Activated naive CD4-positive, alpha-beta T cell treated with anti-CD3 and anti-CD28 coated beads, Interleukin-2, amount 50 U/mL, for 24 hours (primary cell): ENCODE measurements around the gene SIPA1L3.

ENCODE experiments used
- H3K27ac Mint-ChIP-seq: one replicate; pipeline ENCODE4 v1.8.0; 2021; ENCODE audit warnings: mild to moderate bottlenecking, mixed read lengths
- H3K27me3 Mint-ChIP-seq: one replicate; pipeline ENCODE4 v1.8.0; 2021; ENCODE audit warnings: mixed read lengths
- H3K36me3 Mint-ChIP-seq: one replicate; pipeline ENCODE4 v1.8.0; 2021; ENCODE audit warnings: mixed read lengths
- H3K4me1 Mint-ChIP-seq: one replicate; pipeline ENCODE4 v1.8.0; 2021; ENCODE audit warnings: mixed read lengths
- H3K4me3 Mint-ChIP-seq: one replicate; pipeline ENCODE4 v1.8.0; 2021; ENCODE audit warnings: mild to moderate bottlenecking, mixed read lengths
- H3K9me3 Mint-ChIP-seq: one replicate; pipeline ENCODE4 v1.8.0; 2021; ENCODE audit warnings: mixed read lengths

Gene SIPA1L3

GRCh38 chr19:37975071-37975470 lies 68.1 kb downstream of the SIPA1L3 start:
- Mint-ChIP-seq H3K9me3 (no peaks in the 10 kb centered on the region), H3K4me3 (no peak overlapping the region), H3K36me3 (peaks cover 9% of the 10 kb centered on the region), H3K27ac (no peak overlapping the region), H3K4me1 (peaks cover 1% of the 10 kb centered on the region), H3K27me3 (no peaks in the 10 kb centered on the region)

GRCh38 chr19:37975596-37976515 lies 68.8 kb downstream of the SIPA1L3 start:
- Mint-ChIP-seq H3K27me3 (no peaks in the 10 kb centered on the region), H3K9me3 (no peaks in the 10 kb centered on the region), H3K36me3 (peaks cover 6% of the 10 kb centered on the region), H3K4me3 (no peak overlapping the region), H3K4me1 (peaks cover 3% of the 10 kb centered on the region), H3K27ac (no peak overlapping the region)

- Mint-ChIP-seq H3K27me3 (no peaks in the 10 kb centered on the region), H3K36me3 (peaks cover 3% of the 10 kb centered on the region), H3K4me1 (peaks cover 3% of the 10 kb centered on the region), H3K27ac (no peak overlapping the region), H3K4me3 (no peak overlapping the region), H3K9me3 (no peaks in the 10 kb centered on the region)
These were observed 70.4 kb downstream of the SIPA1L3 start for GRCh38 chr19:37977391-37977790.

GRCh38 chr19:37977992-37978391 lies 71.0 kb downstream of the SIPA1L3 start:
- peaks cover 3% of the 10 kb centered on the region for H3K36me3 Mint-ChIP-seq
- no peaks in the 10 kb centered on the region for H3K27me3 Mint-ChIP-seq
- no peak overlapping the region for H3K27ac Mint-ChIP-seq
- peaks cover 3% of the 10 kb centered on the region for H3K4me1 Mint-ChIP-seq
- H3K4me3 Mint-ChIP-seq = no peak overlapping the region
- no peaks in the 10 kb centered on the region for H3K9me3 Mint-ChIP-seq

GRCh38 chr19:37979547-37980082 lies 72.6 kb downstream of the SIPA1L3 start:
- Mint-ChIP-seq H3K27ac (no peak overlapping the region), H3K27me3 (no peaks in the 10 kb centered on the region), H3K4me1 (peaks cover 9% of the 10 kb centered on the region), H3K9me3 (no peaks in the 10 kb centered on the region), H3K36me3 (peaks cover 2% of the 10 kb centered on the region), H3K4me3 (no peak overlapping the region)

GRCh38 chr19:37980419-37981170 lies 73.6 kb downstream of the SIPA1L3 start:
- no peak overlapping the region for H3K27ac Mint-ChIP-seq
- H3K36me3 Mint-ChIP-seq = peaks cover 1% of the 10 kb centered on the region
- H3K27me3 Mint-ChIP-seq = no peaks in the 10 kb centered on the region
- no peaks in the 10 kb centered on the region for H3K9me3 Mint-ChIP-seq
- H3K4me1 Mint-ChIP-seq = peaks cover 18% of the 10 kb centered on the region
- H3K4me3 Mint-ChIP-seq = no peak overlapping the region

GRCh38 chr19:37981785-37982475 lies 74.9 kb downstream of the SIPA1L3 start:
- Mint-ChIP-seq H3K27me3 (no peaks in the 10 kb centered on the region), H3K4me3 (no peak overlapping the region), H3K9me3 (no peaks in the 10 kb centered on the region), H3K27ac (no peak overlapping the region), H3K4me1 (peaks cover 27% of the 10 kb centered on the region), H3K36me3 (peaks cover 1% of the 10 kb centered on the region)

GRCh38 chr19:37982655-37983054 lies 75.6 kb downstream of the SIPA1L3 start:
- Mint-ChIP-seq H3K27me3 (no peaks in the 10 kb centered on the region), H3K27ac (no peak overlapping the region), H3K4me1 (peaks cover 28% of the 10 kb centered on the region), H3K36me3 (peaks cover 1% of the 10 kb centered on the region), H3K4me3 (no peak overlapping the region), H3K9me3 (no peaks in the 10 kb centered on the region)

- peaks cover 33% of the 10 kb centered on the region for H3K4me1 Mint-ChIP-seq
- no peak overlapping the region for H3K27ac Mint-ChIP-seq
- H3K36me3 Mint-ChIP-seq = peaks cover 1% of the 10 kb centered on the region
- H3K27me3 Mint-ChIP-seq = no peaks in the 10 kb centered on the region
- H3K9me3 Mint-ChIP-seq = no peaks in the 10 kb centered on the region
- no peak overlapping the region for H3K4me3 Mint-ChIP-seq
These were observed 76.1 kb downstream of the SIPA1L3 start for GRCh38 chr19:37983153-37983552.

- no peak overlapping the region for H3K27ac Mint-ChIP-seq
- no peaks in the 10 kb centered on the region for H3K27me3 Mint-ChIP-seq
- peaks cover 37% of the 10 kb centered on the region for H3K4me1 Mint-ChIP-seq
- H3K4me3 Mint-ChIP-seq = no peak overlapping the region
- H3K36me3 Mint-ChIP-seq = peaks cover 1% of the 10 kb centered on the region
- no peaks in the 10 kb centered on the region for H3K9me3 Mint-ChIP-seq
These were observed 76.9 kb downstream of the SIPA1L3 start for GRCh38 chr19:37983916-37984315.

GRCh38 chr19:37986048-37986750 lies 79.2 kb downstream of the SIPA1L3 start:
- H3K4me1 Mint-ChIP-seq = peaks cover 35% of the 10 kb centered on the region
- peaks cover 1% of the 10 kb centered on the region for H3K36me3 Mint-ChIP-seq
- no peak overlapping the region for H3K4me3 Mint-ChIP-seq
- H3K27ac Mint-ChIP-seq = peak overlapping the region; percentile 70
- no peaks in the 10 kb centered on the region for H3K9me3 Mint-ChIP-seq
- H3K27me3 Mint-ChIP-seq = no peaks in the 10 kb centered on the region

GRCh38 chr19:37987356-37988332 lies 80.6 kb downstream of the SIPA1L3 start:
- peaks cover 35% of the 10 kb centered on the region for H3K4me1 Mint-ChIP-seq
- no peaks in the 10 kb centered on the region for H3K27me3 Mint-ChIP-seq
- no peaks in the 10 kb centered on the region for H3K9me3 Mint-ChIP-seq
- peaks cover 1% of the 10 kb centered on the region for H3K36me3 Mint-ChIP-seq
- H3K4me3 Mint-ChIP-seq = no peak overlapping the region
- H3K27ac Mint-ChIP-seq = no peak overlapping the region

- no peaks in the 10 kb centered on the region for H3K9me3 Mint-ChIP-seq
- peaks cover 33% of the 10 kb centered on the region for H3K4me1 Mint-ChIP-seq
- peaks cover 2% of the 10 kb centered on the region for H3K36me3 Mint-ChIP-seq
- no peak overlapping the region for H3K4me3 Mint-ChIP-seq
- no peak overlapping the region for H3K27ac Mint-ChIP-seq
- H3K27me3 Mint-ChIP-seq = no peaks in the 10 kb centered on the region
These were observed 82.0 kb downstream of the SIPA1L3 start for GRCh38 chr19:37988758-37989635.
